Endothelial cell of umbilical vein (primary cell): ENCODE measurements around the gene TPO.

Experiments used
- EZH2 ChIP-seq: IDR thresholded peaks from 2 replicates; pipeline ENCODE4 v1.6.1; 2012; ENCODE audit warnings: borderline replicate concordance, low read depth, mild to moderate bottlenecking, moderate library complexity, low read length, inconsistent platforms; ENCODE audit not compliant: severe bottlenecking
- FOS ChIP-seq: IDR thresholded peaks from 2 replicates; pipeline ENCODE4 v1.6.1; 2011; ENCODE audit warnings: mild to moderate bottlenecking, low read length, moderate library complexity, borderline replicate concordance; ENCODE audit not compliant: insufficient read depth
- GATA2 ChIP-seq: IDR thresholded peaks from 2 replicates; pipeline ENCODE4 v1.7.0; 2011; ENCODE audit warnings: low read depth, mild to moderate bottlenecking, moderate library complexity, mixed read lengths, low read length; ENCODE audit not compliant: insufficient read length, insufficient read depth
- JUN ChIP-seq: IDR thresholded peaks from 2 replicates; pipeline ENCODE4 v1.6.1; 2011; ENCODE audit warnings: borderline replicate concordance, low read depth; ENCODE audit not compliant: insufficient read length, insufficient read depth
- MYC ChIP-seq: IDR thresholded peaks from one replicate; pipeline ENCODE4 v1.6.1; 2011; ENCODE audit warnings: mild to moderate bottlenecking, low read depth, low read length
- POLR2A ChIP-seq: IDR thresholded peaks from 2 replicates; pipeline ENCODE4 v1.6.1; 2012; ENCODE audit warnings: low read depth, mild to moderate bottlenecking, control low read depth, low read length
- POLR2AphosphoS5 ChIP-seq: IDR thresholded peaks from 2 replicates; pipeline ENCODE4 v1.6.1; 2012; ENCODE audit warnings: low read depth, mild to moderate bottlenecking, control low read depth, low read length, moderate library complexity; ENCODE audit not compliant: insufficient read depth
- TF ChIP-seq, protein P1 (sequence below), 2 donors: IDR thresholded peaks; 1 replicate in 1 of 2; 2 replicates in 1 of 2; pipeline ENCODE4 v1.5.1; 2011; ENCODE audit warnings: low read length in 2 of 2, mild to moderate bottlenecking in 2 of 2, moderate library complexity in 2 of 2, control low read depth in 1 of 2, inconsistent platforms in 1 of 2, low read depth in 1 of 2; ENCODE audit not compliant: insufficient read depth in 1 of 2; ENCODE audit errors: extremely low read depth in 1 of 2
- TF ChIP-seq, protein P2 (sequence below): IDR thresholded peaks from 2 replicates; pipeline ENCODE4 v1.6.1; 2011; ENCODE audit not compliant: insufficient read depth, insufficient read length

DNA sequence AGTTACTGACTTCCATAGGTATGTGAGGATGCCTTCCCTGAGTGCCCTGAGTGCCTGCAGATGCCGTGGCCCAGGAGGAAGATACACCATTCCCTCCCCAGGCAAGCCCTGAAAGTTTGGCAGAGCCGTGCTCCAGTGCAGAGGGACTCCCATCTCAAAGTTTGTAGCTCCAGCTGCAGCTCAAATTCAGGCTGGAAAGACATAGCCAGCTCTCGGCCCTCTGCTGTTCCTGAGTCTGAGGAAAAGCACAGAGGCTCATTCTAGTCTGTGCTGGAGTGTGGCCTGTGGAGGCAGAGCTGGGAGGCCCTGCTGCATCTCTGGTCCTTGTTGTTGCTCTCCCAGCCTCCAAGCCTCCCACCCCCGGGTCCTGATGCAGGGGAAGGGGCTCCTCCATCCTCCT is 15.9 kb upstream of the TPO start:
- TF ChIP-seq, protein P1, sequence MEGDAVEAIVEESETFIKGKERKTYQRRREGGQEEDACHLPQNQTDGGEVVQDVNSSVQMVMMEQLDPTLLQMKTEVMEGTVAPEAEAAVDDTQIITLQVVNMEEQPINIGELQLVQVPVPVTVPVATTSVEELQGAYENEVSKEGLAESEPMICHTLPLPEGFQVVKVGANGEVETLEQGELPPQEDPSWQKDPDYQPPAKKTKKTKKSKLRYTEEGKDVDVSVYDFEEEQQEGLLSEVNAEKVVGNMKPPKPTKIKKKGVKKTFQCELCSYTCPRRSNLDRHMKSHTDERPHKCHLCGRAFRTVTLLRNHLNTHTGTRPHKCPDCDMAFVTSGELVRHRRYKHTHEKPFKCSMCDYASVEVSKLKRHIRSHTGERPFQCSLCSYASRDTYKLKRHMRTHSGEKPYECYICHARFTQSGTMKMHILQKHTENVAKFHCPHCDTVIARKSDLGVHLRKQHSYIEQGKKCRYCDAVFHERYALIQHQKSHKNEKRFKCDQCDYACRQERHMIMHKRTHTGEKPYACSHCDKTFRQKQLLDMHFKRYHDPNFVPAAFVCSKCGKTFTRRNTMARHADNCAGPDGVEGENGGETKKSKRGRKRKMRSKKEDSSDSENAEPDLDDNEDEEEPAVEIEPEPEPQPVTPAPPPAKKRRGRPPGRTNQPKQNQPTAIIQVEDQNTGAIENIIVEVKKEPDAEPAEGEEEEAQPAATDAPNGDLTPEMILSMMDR (IDR thresholded peaks at IDR 0.05; ENCODE audit: extremely low read depth in 1 of 2, insufficient read depth in 1 of 2, low read depth in 1 of 2, low read length in 2 of 2) = no peak
- no peak for TF ChIP-seq FOS
- TF ChIP-seq POLR2AphosphoS5 = no peak
- TF ChIP-seq EZH2 = no peak
- TF ChIP-seq JUN = no peak
- no peak for TF ChIP-seq POLR2A
- TF ChIP-seq, protein P2, sequence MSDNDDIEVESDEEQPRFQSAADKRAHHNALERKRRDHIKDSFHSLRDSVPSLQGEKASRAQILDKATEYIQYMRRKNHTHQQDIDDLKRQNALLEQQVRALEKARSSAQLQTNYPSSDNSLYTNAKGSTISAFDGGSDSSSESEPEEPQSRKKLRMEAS = no peak
- TF ChIP-seq MYC = no peak
- TF ChIP-seq GATA2 = no peak
